Measurements from ENCODE around the gene ADORA1. TPM values are rescaled to one million over a fixed set of nuclear protein-coding genes. Genes with fewer than 3 reads are reported as not detected.

ADORA1 gene
- total and polyA plus RNA-seq, 10 of the 15 experiments (the other 5 are each of a cell fraction or from before 2014, with no cell fraction given): not detected

DNA sequence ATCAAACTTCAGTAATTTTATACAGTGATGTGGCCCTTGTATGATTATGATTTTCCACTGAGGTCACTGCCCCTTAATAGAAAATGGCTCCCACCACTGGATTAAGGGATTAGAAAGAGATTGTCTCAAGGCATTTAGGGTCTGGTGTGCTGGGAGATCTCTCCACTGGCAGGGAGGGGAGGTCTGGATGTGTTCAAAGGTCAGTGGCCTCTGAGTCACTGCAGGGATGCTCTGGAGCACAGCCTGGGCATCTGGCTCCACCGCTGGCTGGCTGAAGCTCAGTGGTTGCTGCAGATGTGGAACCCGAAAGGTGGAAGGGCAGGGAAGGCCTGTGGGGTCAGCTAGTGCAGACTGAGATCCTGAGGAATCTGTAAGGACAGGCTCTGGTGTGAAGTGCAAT, 77.2 kb downstream of the ADORA1 start (continued):
- TF ChIP-seq, protein P1, sequence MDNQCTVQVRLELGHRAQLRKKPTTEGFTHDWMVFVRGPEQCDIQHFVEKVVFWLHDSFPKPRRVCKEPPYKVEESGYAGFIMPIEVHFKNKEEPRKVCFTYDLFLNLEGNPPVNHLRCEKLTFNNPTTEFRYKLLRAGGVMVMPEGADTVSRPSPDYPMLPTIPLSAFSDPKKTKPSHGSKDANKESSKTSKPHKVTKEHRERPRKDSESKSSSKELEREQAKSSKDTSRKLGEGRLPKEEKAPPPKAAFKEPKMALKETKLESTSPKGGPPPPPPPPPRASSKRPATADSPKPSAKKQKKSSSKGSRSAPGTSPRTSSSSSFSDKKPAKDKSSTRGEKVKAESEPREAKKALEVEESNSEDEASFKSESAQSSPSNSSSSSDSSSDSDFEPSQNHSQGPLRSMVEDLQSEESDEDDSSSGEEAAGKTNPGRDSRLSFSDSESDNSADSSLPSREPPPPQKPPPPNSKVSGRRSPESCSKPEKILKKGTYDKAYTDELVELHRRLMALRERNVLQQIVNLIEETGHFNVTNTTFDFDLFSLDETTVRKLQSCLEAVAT (IDR thresholded peaks at IDR 0.05): no peak
- TF ChIP-seq CEBPB (IDR thresholded peaks at IDR 0.05; ENCODE audit: borderline replicate concordance in 1 of 2, low read depth in 2 of 2, low read length in 2 of 2): no peak
- TF ChIP-seq CBFB (IDR thresholded peaks at IDR 0.05; ENCODE audit: low read depth): no peak
- TF ChIP-seq ZZZ3 (IDR thresholded peaks at IDR 0.05; ENCODE audit: control insufficient read depth, insufficient read length, low read depth): no peak
- TF ChIP-seq MYB (IDR thresholded peaks at IDR 0.05; ENCODE audit: borderline replicate concordance, low read depth, low read length): no peak
- no peak for TF ChIP-seq MTA3 (IDR thresholded peaks at IDR 0.05; ENCODE audit: borderline replicate concordance, low read length)
- TF ChIP-seq CBX5 (IDR thresholded peaks at IDR 0.05; ENCODE audit: low read depth): no peak
- TF ChIP-seq CHD1 (IDR thresholded peaks at IDR 0.05; ENCODE audit: low read depth, low read length): no peak
- no peak for TF ChIP-seq ATF7 (IDR thresholded peaks at IDR 0.05; ENCODE audit: low read depth)
- no peak for TF ChIP-seq WRNIP1 (IDR thresholded peaks at IDR 0.05; ENCODE audit: borderline replicate concordance, low read depth, low read length)
- no peak for TF ChIP-seq NFIC (IDR thresholded peaks at IDR 0.05; ENCODE audit: low read depth, low read length)

DNA sequence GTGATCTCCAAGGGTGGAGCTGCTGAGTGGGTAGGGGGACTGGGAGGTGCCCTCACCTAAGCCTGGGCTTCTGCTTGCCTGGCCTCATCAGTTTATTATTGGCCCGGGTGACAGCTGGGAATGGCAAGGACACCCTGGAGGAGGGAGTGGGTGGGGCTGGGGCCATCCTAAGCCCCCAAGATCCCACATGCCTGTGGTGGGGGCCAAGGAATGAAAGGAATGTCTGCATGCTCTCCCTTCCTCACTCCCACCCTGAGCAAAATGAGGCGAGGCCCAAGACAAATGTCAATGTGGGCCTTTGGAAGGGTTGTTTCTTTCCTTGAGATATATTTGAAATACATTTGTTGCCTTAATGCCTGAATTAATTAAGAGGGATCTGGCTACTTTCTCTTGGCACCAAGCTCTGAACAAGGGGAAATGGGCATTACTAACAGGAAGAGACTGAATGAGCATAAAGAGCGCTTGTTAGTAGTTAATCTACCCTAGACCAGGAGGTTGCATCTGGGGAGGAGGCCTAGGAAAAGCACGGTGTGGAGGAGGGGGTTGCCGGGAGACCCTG, 78.7 kb downstream of the ADORA1 start:
- ATAC-seq (no peak), DNase-seq (ENCODE audit: low read depth, low spot score) (no peak), FAIRE-seq (no peak)
- BruUV-seq (replicated peaks): no TSS peak
- no peaks in the 10 kb centered on the region for H3K79me2 ChIP-seq (ENCODE audit: control insufficient read depth, insufficient read depth, low read length)
- H3K9ac ChIP-seq (ENCODE audit: control insufficient read depth, insufficient read depth, low read length): no peak overlapping the region
- no peaks in the 10 kb centered on the region for H3K4me1 ChIP-seq (ENCODE audit: control insufficient read depth, insufficient read depth, low read length)
- ChIA-PET RAD21 (ENCODE audit: unreplicated experiment) (interaction anchor here (1.3 kb wide), 1 partner anchor 40 kb away, joined by 6 read pairs; no protein-coding TSS in a partner anchor), SMC1A (ENCODE audit: uncharacterized antibody, unreplicated experiment) (no interaction called here), CTCF (interaction anchor here (1.2 to 3.1 kb wide), 5 partner anchors 10 to 167 kb away, joined by 3 to 21 read pairs (median 5); no protein-coding TSS in a partner anchor), POLR2A (no interaction called here)
- no peak overlapping the region for H3K4me3 ChIP-seq
- no peaks in the 10 kb centered on the region for H3K36me3 ChIP-seq (ENCODE audit: control insufficient read depth in 2 of 2, insufficient read depth in 2 of 2, low read length in 1 of 2)
- no peaks in the 10 kb centered on the region; a peak in 3 of 4 replicates for H3K27me3 ChIP-seq (replicated peaks in 1 of 2; ENCODE audit: control insufficient read depth in 2 of 2, insufficient read depth in 2 of 2, low read length in 1 of 2)
- H2AFZ ChIP-seq (ENCODE audit: control insufficient read depth, low read depth, low read length): no peak overlapping the region
- no peaks in the 10 kb centered on the region for H3K9me3 ChIP-seq (replicated peaks; ENCODE audit: control insufficient read depth, insufficient read depth, low read length)
- in situ Hi-C loops (cut with MboI) (no loop called here), intact Hi-C loops (cut with micrococcal nuclease; ENCODE audit: unreplicated experiment) (no loop called here)
- WGBS (ENCODE audit: insufficient coverage, insufficient replicate concordance, low lambda C conversion rate, missing lambda C conversion rate): 60% methylated on average over 5 of the region's 5 CpGs
- no peak overlapping the region for H3K4me2 ChIP-seq (ENCODE audit: control insufficient read depth, insufficient read depth)
- no peaks in the 10 kb centered on the region; the same call in 1 of the 2 replicates for H4K20me1 ChIP-seq (ENCODE audit: control insufficient read depth, insufficient read depth)
- H3K27ac ChIP-seq (ENCODE audit: control insufficient read depth, insufficient read depth): no peak overlapping the region
- TF ChIP-seq ZNF274 (IDR thresholded peaks at IDR 0.05; ENCODE audit: insufficient read depth, insufficient read length): no peak
- no peak for TF ChIP-seq SMARCA5 (IDR thresholded peaks at IDR 0.05)
- TF ChIP-seq PAX5 (IDR thresholded peaks at IDR 0.05; ENCODE audit: borderline replicate concordance, low read depth, low read length): no peak
- no peak for TF ChIP-seq ASH2L (IDR thresholded peaks at IDR 0.05; ENCODE audit: borderline replicate concordance, low read depth)
- TF ChIP-seq LARP7 (IDR thresholded peaks at IDR 0.05): no peak
- TF ChIP-seq, protein P2, sequence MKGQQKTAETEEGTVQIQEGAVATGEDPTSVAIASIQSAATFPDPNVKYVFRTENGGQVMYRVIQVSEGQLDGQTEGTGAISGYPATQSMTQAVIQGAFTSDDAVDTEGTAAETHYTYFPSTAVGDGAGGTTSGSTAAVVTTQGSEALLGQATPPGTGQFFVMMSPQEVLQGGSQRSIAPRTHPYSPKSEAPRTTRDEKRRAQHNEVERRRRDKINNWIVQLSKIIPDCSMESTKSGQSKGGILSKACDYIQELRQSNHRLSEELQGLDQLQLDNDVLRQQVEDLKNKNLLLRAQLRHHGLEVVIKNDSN (IDR thresholded peaks at IDR 0.05; ENCODE audit: borderline replicate concordance, extremely low read length, insufficient read depth, low read depth, low read length): no peak
- TF ChIP-seq ZNF217 (IDR thresholded peaks at IDR 0.05): no peak
- TF ChIP-seq KLF5 (IDR thresholded peaks at IDR 0.05; ENCODE audit: partially characterized antibody): no peak
- TF ChIP-seq RBBP5 (conservative IDR thresholded peaks at IDR 0.05): no peak
- no peak for TF ChIP-seq ZNF384 (IDR thresholded peaks at IDR 0.05; ENCODE audit: borderline replicate concordance, low read depth, low read length)
- no peak for TF ChIP-seq NFIC (IDR thresholded peaks at IDR 0.05; ENCODE audit: low read depth, low read length)
- TF ChIP-seq NR2C2 (IDR thresholded peaks at IDR 0.05; ENCODE audit: borderline replicate concordance, control insufficient read depth, insufficient read length, low read depth): no peak
- TF ChIP-seq BHLHE40 (IDR thresholded peaks at IDR 0.05; ENCODE audit: borderline replicate concordance in 1 of 2, low read depth in 2 of 2, low read length in 1 of 2): no peak
- no peak for TF ChIP-seq RB1 (IDR thresholded peaks at IDR 0.05; ENCODE audit: borderline replicate concordance)

Data from GM12878 (cell line).